Measurements from ENCODE around the gene SLC66A2.
"Not testable (repeated sequence)": the region's sequence is repeated elsewhere in the genome, so short reads cannot be mapped to it uniquely, and the experiment has no call there.

SLC66A2 gene

DNA sequence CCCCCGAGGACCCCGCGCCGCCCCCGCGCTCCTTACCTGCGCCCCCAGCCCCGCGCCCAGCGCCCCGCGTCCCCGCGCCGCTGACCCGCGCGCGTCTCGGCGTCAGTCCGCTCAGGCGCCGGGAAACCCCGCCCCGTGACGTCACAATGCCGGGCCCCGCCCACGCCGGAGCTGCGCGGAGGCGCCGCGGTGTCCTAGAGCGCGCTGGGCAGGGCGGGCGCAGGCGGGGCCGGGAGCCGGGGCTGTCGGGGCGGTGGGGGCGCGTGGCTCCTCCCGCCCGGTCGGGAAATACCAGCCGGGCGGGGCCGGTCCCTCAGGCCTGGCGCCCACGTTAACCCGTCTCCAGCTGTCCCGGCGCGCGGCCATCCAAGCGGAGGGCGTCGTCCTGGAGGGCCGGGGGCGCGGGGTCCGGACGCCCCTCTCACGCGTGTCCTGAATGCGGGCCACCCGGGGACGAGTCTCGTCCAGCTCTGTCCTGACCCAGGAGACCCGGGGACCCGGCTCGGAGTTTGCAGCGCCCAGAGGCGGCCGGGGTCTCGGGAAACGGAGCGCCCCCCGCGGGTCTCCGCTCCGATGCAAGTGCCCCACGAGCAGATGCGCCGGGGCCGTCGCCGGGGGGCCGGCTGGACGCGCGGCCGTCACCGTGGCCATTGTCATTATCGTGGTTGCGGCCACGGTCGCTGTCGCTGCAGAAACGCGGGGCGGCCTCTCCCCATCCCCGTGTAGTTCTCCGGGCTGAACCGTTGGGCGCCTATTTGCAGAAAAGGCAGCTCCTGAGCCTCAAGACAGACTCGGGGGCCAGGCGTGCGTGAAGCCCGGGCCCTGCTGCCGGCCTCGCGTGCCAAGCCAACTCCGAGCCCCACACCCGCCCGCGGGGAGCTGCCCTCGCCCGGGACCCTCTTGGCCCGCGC is at the start of gene SLC66A2:
TSS of gene SLC66A2 (minus strand) at position 109 of the 911 bp plus-strand sequence. CDS start 727 bp downstream, outside the sequence.
- peak; percentile 96 to 97 for DNase-seq (ENCODE audit: low read depth in 2 of 2)

GRCh38 chr18:80000877-80001276 is 49.4 kb upstream of the SLC66A2 start:
- no peak for DNase-seq (ENCODE audit: low read depth in 2 of 2)

DNA sequence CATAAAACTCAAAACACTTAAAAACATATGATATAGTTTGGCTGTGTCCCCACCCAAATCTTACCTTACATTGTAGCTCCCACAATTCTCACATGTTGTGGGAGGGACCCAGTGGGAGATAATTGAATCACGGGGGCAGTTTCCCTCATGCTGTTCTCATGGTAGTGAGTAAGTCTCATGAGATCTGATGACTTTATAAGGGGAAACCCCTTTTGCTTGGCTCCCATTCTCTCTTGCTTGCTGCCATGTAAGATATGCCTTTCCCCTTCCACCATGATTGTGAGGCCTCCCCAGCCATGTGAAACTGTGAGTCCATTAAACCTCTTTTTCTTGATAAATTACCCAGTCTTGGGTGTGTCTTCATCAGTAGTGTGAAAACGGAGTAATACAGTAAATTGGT is 48.2 kb upstream of the SLC66A2 start:
- DNase-seq (ENCODE audit: low read depth in 2 of 2) = not testable (repeated sequence)

- no peak for DNase-seq (ENCODE audit: low read depth in 2 of 2)
Measured at GRCh38 chr18:79991494-79991893, 40.0 kb upstream of the SLC66A2 start.

- DNase-seq (ENCODE audit: low read depth in 2 of 2) = no peak
Measured at GRCh38 chr18:79989195-79989497, 37.7 kb upstream of the SLC66A2 start.

DNA sequence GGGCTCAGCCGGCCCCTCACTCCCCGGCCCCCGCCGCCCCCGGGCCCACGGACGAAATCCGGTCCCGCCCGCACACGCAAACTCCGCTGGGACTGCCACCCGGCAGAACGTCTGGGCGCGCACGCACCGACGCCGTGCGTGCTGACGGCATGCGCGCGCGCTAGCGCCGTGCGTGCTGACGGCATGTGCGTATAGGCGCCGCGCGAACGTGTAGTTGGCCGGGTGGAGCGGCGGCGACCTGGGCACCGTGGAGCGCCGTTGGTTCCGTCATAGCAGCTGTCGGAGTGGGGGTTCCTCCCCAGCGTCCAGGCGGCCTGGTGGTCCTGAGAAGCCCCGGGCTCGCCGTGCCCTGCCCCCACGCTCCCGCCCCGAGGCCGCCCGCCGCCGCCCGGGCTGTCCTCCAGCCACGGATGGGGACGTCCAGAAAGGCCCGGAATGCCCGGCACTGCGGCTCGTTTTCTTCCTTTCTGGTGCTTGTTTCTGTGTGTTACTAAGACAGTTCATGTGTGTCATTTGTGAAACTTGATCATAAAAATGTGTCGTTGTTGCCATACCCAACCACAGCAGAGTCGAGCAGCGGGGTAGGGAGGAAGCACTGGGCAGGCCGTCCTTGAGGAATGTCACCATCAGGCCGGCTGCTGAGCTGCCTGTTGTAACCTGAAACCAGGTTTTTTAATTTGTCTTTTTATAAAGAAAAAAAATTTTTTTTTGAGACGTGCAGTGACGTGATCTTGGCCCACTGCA is 37.2 kb upstream of the SLC66A2 start, which contains the start of gene TXNL4A:
TSS of gene TXNL4A (minus strand) at position 113 of the 744 bp plus-strand sequence. CDS start 171 bp downstream, outside the sequence.
- DNase-seq (ENCODE audit: low read depth in 2 of 2) = peak; percentile 66 to 72

- peak; percentile 23 to 39 for DNase-seq (ENCODE audit: low read depth in 2 of 2)
Measured at GRCh38 chr18:79988071-79988450, 36.6 kb upstream of the SLC66A2 start.

DNA sequence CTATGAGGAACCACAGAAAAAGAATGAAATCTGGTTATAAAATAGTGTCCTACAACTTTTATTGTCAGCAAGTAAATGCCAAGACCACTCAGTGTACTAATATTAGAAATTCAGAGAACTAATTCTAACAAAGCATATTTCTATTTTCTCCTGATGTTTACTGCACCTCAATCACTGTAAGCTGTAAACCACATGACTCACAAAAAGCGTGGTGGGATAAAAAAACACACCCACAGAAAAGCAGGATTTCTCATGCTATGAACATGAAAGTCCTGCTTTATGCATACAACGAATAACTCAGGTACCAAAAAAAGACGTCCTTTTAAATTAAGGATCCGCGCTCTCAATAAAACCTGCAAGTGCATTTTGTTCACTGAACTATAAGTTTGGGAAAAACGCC is 36.1 kb upstream of the SLC66A2 start:
- no peak for DNase-seq (ENCODE audit: low read depth in 2 of 2)

GRCh38 chr18:79986726-79987125 is 35.3 kb upstream of the SLC66A2 start:
- DNase-seq (ENCODE audit: low read depth in 2 of 2) = no peak

DNA sequence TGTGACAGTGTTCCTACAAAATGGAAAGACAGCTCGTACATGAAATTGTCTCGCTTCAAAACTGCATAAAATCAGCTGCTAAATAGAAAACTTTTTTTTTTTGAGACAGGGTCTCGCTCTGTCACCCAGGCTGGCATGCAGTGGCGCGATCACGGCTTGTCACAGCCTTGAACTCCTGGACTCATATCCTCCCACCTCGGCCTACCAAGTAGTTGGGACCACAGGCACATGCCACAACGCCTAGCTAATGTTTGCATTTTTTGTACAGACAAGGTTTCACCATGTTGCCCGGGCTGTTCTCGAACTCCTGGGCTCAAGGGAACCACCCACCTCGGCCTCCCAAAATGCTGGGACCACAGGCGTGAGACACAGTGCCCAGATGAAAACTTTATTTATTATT is 33.7 kb upstream of the SLC66A2 start:
- DNase-seq (ENCODE audit: low read depth in 2 of 2) = no peak

- DNase-seq (ENCODE audit: low read depth in 2 of 2) = no peak
Measured at GRCh38 chr18:79983793-79984192, 32.3 kb upstream of the SLC66A2 start.

DNA sequence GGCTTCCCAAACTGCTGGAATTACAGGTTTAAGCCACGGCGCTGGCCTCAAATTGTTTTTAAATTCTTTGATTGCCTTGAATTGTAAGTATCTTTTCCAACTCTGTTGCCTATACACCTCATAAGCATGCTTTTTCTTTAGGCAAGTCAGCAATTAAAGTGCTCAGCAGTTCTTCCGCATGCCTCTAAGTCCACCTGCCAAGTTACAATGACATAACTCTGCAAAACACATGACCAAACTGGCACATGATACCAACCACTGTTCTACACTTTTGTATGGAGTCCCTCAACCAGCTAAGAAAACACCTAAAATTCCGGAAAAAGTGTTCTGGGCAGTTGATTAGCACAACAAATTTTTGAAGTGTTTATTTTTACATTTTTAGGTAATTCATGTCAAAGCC is 31.8 kb upstream of the SLC66A2 start:
- no peak for DNase-seq (ENCODE audit: low read depth in 2 of 2)

DNA sequence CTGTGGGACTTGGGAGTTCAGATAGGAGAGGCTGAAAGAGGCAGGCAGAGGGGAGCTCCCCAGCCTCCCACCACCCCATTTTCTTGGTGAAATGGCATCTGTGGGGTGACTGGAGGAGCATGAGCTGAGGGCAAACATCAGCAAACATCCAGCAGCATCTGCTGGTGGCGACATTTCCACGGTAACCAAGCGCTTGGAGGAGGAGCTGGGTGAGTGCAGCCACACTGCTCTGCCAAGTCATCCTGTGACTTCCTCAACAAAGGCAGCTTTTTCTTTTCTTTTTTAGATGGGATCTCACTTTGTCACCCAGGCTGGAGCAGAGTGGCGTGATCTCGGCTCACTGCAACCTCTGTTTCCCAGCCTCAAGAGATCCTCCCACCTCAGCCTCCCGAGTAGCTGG is 31.3 kb upstream of the SLC66A2 start:
- no peak for DNase-seq (ENCODE audit: low read depth in 2 of 2)

DNA sequence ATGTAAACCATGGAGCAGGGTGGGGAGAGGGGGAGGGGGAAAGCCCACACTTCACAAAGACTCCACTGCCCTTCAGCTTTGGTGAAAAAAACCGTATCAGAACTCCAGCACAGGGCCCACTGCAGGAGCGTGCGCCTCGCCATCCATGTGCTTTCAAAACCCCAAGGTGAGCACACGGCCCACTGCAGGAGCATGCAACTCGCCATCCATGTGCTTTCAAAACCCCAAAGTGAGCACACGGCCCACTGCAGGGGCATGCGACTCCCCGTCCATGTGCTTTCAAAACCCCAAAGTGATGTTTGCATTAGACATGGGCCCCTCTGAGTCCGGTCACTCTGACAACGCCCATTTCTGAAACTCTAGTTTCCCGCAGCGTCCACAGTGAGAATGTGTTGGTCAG is 29.1 kb upstream of the SLC66A2 start:
- no peak for DNase-seq (ENCODE audit: low read depth in 2 of 2)

- no peak for DNase-seq (ENCODE audit: low read depth in 2 of 2)
Measured at GRCh38 chr18:79979843-79980242, 28.4 kb upstream of the SLC66A2 start.

- DNase-seq (ENCODE audit: low read depth in 2 of 2) = no peak
Measured at GRCh38 chr18:79975985-79976680, 24.7 kb upstream of the SLC66A2 start.

DNA sequence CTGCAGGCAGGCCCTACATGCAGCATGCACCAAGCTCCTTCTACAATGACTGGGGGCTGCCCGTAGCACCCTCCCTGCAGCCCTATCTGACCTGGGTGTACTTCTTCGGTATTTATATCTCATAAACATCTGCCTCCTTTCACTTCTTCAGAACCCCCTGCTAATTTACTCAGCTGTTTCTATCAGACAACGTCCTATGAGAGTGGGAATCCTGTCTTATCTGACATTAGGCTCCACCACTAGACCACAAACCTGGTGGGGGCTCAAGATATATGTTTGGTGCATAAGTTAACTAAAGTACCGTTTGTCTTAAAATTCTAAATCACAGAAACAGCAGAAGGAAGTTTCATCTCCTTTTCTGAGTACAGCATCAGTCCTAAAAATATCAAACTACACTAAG is 23.6 kb upstream of the SLC66A2 start:
- no peak for DNase-seq (ENCODE audit: low read depth in 2 of 2)

DNA sequence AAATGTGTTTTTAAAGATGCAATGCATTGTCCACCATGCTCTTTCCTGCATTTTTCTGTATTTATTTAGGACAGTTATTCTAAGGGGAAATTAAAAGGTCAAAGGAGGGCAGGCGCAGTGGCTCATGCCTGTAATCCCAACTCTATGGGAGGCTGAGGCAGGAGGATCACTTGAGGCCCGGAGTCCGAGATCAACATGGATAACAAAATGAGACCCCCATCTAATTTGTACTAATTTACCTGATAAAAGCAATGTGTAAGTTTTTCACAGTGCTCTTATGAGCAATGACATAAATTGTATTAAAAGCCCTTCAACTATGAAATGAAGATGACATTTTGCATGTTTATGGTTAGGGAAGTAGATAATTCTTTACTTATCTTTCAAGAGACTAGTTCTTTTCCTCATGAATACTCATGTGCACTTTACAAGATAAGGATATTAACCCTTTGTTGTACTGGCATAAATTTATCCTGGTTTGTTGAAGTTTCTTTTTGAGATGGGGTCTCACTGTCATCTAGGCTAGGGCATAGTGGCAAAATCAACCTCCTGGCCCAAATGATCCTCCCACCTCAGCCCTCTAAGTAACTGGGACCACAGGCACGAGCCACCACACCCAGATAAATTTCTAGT is 22.7 kb upstream of the SLC66A2 start:
- no peak for DNase-seq (ENCODE audit: low read depth in 2 of 2)

DNA sequence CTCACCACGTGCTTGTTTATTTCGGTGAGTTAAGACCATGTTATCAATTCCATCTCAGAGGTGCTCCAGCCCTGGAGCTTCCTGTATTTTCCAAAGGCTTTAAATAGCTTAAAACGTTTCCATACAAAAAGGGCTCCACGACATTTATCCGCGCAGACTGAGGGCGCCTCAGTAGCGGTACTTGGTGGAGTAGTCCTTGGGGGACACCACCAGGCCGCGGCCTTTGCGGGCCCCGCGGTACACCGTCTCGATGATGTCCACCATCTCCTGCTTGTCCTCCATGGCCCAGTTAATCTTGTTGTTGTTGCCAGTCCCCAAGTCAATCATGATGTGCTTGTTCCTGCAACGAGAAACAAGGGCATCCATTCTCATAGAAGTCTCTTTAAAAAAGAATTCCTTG is 22.1 kb upstream of the SLC66A2 start:
- DNase-seq (ENCODE audit: low read depth in 2 of 2) = no peak

GRCh38 chr18:79972720-79973119 is 21.3 kb upstream of the SLC66A2 start:
- no peak for DNase-seq (ENCODE audit: low read depth in 2 of 2)

- DNase-seq (ENCODE audit: low read depth in 2 of 2) = no peak
Measured at GRCh38 chr18:79971986-79972385, 20.5 kb upstream of the SLC66A2 start.
